ENCODE data around the gene ERG.

The ERG gene

GRCh38 chr21:38478782-38479181 lies 19.5 kb downstream of the ERG start:
- no peak overlapping the region for H3K9ac ChIP-seq
- no peak overlapping the region for H3K4me3 ChIP-seq (IDR thresholded peaks at IDR 0.05; ENCODE audit: insufficient read depth, low read depth, low read length)
- no peak for TF ChIP-seq CTCF (conservative IDR thresholded peaks at IDR 0.05; ENCODE audit: low read depth, low read length)
- no peak overlapping the region; the same call in 1 of the 2 replicates for H3K4me2 ChIP-seq
- H4K20me1 ChIP-seq (ENCODE audit: insufficient read depth): no peaks in the 10 kb centered on the region
- no peak overlapping the region for H3K27ac ChIP-seq
- no peaks in the 10 kb centered on the region for H3K79me2 ChIP-seq (ENCODE audit: insufficient read depth, low read depth)
- H3K27me3 ChIP-seq (ENCODE audit: insufficient read depth, low read depth): no peaks in the 10 kb centered on the region
- peaks cover 11% of the 10 kb centered on the region for H3K4me1 ChIP-seq (ENCODE audit: low read depth, poor library complexity, severe bottlenecking)
- H3K36me3 ChIP-seq (ENCODE audit: insufficient read depth): no peaks in the 10 kb centered on the region
- no peak overlapping the region for H2AFZ ChIP-seq (ENCODE audit: low read depth)

DNA sequence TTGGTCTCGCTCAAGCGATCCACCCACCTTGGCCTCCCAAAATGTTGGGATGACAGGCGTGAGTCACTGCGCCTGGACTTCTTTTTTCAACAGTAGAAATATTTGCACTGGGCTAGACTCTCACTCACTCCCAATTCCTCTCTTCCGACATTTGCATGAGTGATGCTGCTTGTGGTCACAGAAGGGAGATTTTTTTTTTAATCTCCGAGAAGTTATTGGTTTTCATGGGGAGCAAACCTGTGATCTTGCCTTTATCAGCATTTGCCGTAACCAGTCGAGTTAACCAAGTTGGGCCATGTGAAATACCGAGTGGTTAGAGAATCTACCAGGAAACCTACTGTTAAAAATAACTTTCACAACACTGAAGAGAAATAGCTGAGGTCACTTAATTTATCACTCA lies 21.1 kb downstream of the ERG start:
- H3K36me3 ChIP-seq (ENCODE audit: insufficient read depth): no peaks in the 10 kb centered on the region
- no peaks in the 10 kb centered on the region for H3K79me2 ChIP-seq (ENCODE audit: insufficient read depth, low read depth)
- no peak overlapping the region for H3K4me3 ChIP-seq (IDR thresholded peaks at IDR 0.05; ENCODE audit: insufficient read depth, low read depth, low read length)
- no peak overlapping the region for H3K4me2 ChIP-seq
- no peak overlapping the region for H2AFZ ChIP-seq (ENCODE audit: low read depth)
- H3K4me1 ChIP-seq (ENCODE audit: low read depth, poor library complexity, severe bottlenecking): peaks cover 11% of the 10 kb centered on the region
- no peak for TF ChIP-seq CTCF (conservative IDR thresholded peaks at IDR 0.05; ENCODE audit: low read depth, low read length)
- H3K27me3 ChIP-seq (ENCODE audit: insufficient read depth, low read depth): no peaks in the 10 kb centered on the region
- no peak overlapping the region for H3K9ac ChIP-seq
- no peaks in the 10 kb centered on the region for H4K20me1 ChIP-seq (ENCODE audit: insufficient read depth)
- no peak overlapping the region for H3K27ac ChIP-seq

DNA sequence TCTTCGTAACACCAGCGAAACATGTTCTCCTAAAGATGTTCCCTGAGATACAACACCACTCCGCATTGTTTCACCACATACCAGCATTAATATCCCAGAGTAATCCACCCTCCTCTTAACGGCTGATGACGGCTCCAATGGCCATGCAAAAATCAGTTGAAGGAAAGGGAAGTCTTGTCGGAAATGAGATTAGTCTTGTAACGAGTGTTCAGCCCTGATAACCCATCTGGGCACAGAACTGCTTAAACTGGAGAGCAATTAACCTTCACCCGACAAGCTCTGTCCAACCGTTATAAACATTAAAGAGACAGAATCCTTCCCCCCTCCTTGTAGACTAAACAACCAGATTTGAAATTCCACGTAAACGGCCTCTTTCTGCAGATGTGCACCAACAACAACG lies 21.9 kb downstream of the ERG start:
- H3K9ac ChIP-seq: no peak overlapping the region
- no peaks in the 10 kb centered on the region for H4K20me1 ChIP-seq (ENCODE audit: insufficient read depth)
- H3K27me3 ChIP-seq (ENCODE audit: insufficient read depth, low read depth): no peaks in the 10 kb centered on the region
- H3K4me2 ChIP-seq: no peak overlapping the region
- no peak overlapping the region for H2AFZ ChIP-seq (ENCODE audit: low read depth)
- TF ChIP-seq CTCF (conservative IDR thresholded peaks at IDR 0.05; ENCODE audit: low read depth, low read length): no peak
- no peaks in the 10 kb centered on the region for H3K36me3 ChIP-seq (ENCODE audit: insufficient read depth)
- H3K27ac ChIP-seq: no peak overlapping the region
- peaks cover 11% of the 10 kb centered on the region for H3K4me1 ChIP-seq (ENCODE audit: low read depth, poor library complexity, severe bottlenecking)
- no peaks in the 10 kb centered on the region for H3K79me2 ChIP-seq (ENCODE audit: insufficient read depth, low read depth)
- H3K4me3 ChIP-seq (IDR thresholded peaks at IDR 0.05; ENCODE audit: insufficient read depth, low read depth, low read length): no peak overlapping the region

DNA sequence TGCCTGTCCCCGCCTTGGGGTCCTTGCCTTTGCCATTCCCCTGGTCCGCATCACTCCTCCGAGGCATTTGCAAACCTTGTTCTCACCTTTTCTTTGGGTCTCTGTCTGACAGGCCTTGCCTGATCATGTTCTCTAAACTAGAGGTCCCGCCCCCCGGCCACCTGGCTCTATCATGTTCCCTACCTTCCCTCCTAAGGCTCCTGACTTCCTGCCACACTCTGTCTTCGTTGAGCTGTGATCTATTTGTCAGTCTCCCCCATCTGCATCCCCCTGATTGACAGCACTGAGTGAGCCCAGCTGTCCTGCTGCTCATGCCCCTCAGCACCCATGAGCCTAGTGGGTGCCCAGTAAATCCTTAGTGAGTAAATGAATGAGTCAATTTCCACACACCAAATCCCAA lies 22.8 kb downstream of the ERG start:
- Histone ChIP-seq H3K27me3 (ENCODE audit: insufficient read depth, low read depth) (no peaks in the 10 kb centered on the region), H3K79me2 (ENCODE audit: insufficient read depth, low read depth) (no peaks in the 10 kb centered on the region), H3K27ac (no peak overlapping the region), H2AFZ (ENCODE audit: low read depth) (no peak overlapping the region), H3K36me3 (ENCODE audit: insufficient read depth) (no peaks in the 10 kb centered on the region), H3K4me2 (no peak overlapping the region), H3K9ac (no peak overlapping the region), H3K4me3 (IDR thresholded peaks at IDR 0.05; ENCODE audit: insufficient read depth, low read depth, low read length) (no peak overlapping the region), H3K4me1 (ENCODE audit: low read depth, poor library complexity, severe bottlenecking) (peaks cover 11% of the 10 kb centered on the region), H4K20me1 (ENCODE audit: insufficient read depth) (no peaks in the 10 kb centered on the region)
- no peak for TF ChIP-seq CTCF (conservative IDR thresholded peaks at IDR 0.05; ENCODE audit: low read depth, low read length)

Data from KMS-11 (cell line).